ENCODE results near the gene PDPR. TPM values are rescaled to one million over a fixed set of nuclear protein-coding genes. Genes with fewer than 3 reads are reported as not detected.

The PDPR gene
- polyA plus RNA-seq, 1 donor from 2014 or later: 12.3 TPM

GRCh38 chr16:70156207-70156978 is 42.3 kb downstream of the PDPR start:
- H3K27ac ChIP-seq (ENCODE audit: low read length): no peak overlapping the region
- H3K9ac ChIP-seq (ENCODE audit: low read length): no peak overlapping the region
- no peaks in the 10 kb centered on the region for H3K79me2 ChIP-seq (replicated peaks; ENCODE audit: insufficient read depth, low read length)

DNA sequence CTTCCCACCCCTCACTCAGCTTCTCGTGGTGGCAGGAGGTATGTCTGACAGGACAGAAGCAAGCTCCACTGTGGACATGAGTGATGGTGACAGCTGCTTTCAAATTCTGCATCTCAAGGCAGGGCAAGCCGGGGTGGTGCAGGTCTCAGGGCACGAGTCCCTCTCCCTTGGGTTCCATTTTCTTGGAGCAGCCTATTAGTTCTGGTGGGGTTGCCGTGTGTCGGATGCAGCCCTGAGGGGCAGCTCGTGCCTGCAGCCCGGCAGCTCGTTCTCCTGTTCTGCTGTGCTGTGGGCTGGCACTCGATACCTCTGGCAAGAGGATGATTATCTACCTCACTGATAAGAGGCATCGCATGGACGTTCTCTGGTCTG is 43.0 kb downstream of the PDPR start:
- no peak for TF ChIP-seq SMC3 (conservative IDR thresholded peaks at IDR 0.05; ENCODE audit: poor library complexity)
- no peak for TF ChIP-seq TAF1 (IDR thresholded peaks at IDR 0.05; ENCODE audit: low read depth)
- TF ChIP-seq, protein P1, sequence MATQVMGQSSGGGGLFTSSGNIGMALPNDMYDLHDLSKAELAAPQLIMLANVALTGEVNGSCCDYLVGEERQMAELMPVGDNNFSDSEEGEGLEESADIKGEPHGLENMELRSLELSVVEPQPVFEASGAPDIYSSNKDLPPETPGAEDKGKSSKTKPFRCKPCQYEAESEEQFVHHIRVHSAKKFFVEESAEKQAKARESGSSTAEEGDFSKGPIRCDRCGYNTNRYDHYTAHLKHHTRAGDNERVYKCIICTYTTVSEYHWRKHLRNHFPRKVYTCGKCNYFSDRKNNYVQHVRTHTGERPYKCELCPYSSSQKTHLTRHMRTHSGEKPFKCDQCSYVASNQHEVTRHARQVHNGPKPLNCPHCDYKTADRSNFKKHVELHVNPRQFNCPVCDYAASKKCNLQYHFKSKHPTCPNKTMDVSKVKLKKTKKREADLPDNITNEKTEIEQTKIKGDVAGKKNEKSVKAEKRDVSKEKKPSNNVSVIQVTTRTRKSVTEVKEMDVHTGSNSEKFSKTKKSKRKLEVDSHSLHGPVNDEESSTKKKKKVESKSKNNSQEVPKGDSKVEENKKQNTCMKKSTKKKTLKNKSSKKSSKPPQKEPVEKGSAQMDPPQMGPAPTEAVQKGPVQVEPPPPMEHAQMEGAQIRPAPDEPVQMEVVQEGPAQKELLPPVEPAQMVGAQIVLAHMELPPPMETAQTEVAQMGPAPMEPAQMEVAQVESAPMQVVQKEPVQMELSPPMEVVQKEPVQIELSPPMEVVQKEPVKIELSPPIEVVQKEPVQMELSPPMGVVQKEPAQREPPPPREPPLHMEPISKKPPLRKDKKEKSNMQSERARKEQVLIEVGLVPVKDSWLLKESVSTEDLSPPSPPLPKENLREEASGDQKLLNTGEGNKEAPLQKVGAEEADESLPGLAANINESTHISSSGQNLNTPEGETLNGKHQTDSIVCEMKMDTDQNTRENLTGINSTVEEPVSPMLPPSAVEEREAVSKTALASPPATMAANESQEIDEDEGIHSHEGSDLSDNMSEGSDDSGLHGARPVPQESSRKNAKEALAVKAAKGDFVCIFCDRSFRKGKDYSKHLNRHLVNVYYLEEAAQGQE (IDR thresholded peaks at IDR 0.05; ENCODE audit: borderline replicate concordance): no peak
- no peak for TF ChIP-seq EZH2 (IDR thresholded peaks at IDR 0.05; ENCODE audit: borderline replicate concordance, insufficient read depth, low read length, poor library complexity, severe bottlenecking)
- no peak for TF ChIP-seq EP300 (conservative IDR thresholded peaks at IDR 0.05; ENCODE audit: poor library complexity, severe bottlenecking)
- TF ChIP-seq RAD21 (conservative IDR thresholded peaks at IDR 0.05): no peak
- TF ChIP-seq CTCF (IDR thresholded peaks at IDR 0.05; ENCODE audit: poor library complexity, severe bottlenecking): no peak
- no peak for TF ChIP-seq POLR2AphosphoS5 (IDR thresholded peaks at IDR 0.05)
- TF ChIP-seq MXI1 (conservative IDR thresholded peaks at IDR 0.05; ENCODE audit: poor library complexity, severe bottlenecking): no peak
- Histone ChIP-seq H3K9me2 (ENCODE audit: insufficient read depth, low read length) (no peaks in the 10 kb centered on the region), H3K36me3 (ENCODE audit: insufficient read depth, low read length) (peaks cover 13% of the 10 kb centered on the region), H3K79me2 (replicated peaks; ENCODE audit: insufficient read depth, low read length) (no peaks in the 10 kb centered on the region), H3K27ac (ENCODE audit: low read length) (no peak overlapping the region), H3K9me3 (ENCODE audit: low read length) (no peaks in the 10 kb centered on the region), H3K4me3 (ENCODE audit: low read length) (no peak overlapping the region), H3K4me2 (ENCODE audit: low read length) (no peak overlapping the region), H2AFZ (ENCODE audit: low read depth, low read length) (no peak overlapping the region), H3F3A (ENCODE audit: insufficient read depth, low read length, poor library complexity, severe bottlenecking) (no peaks in the 10 kb centered on the region), H3K9ac (ENCODE audit: low read length) (no peak overlapping the region), H4K20me1 (ENCODE audit: insufficient read depth) (no peaks in the 10 kb centered on the region), H3K27me3 (ENCODE audit: insufficient read depth, low read depth, low read length) (no peaks in the 10 kb centered on the region)

More at GRCh38 chr16:70156207-70156978, 42.3 kb downstream of the PDPR start:
- Histone ChIP-seq H3K9me2 (ENCODE audit: insufficient read depth, low read length) (no peaks in the 10 kb centered on the region), H2AFZ (ENCODE audit: low read depth, low read length) (no peak overlapping the region), H3K4me3 (ENCODE audit: low read length) (no peak overlapping the region), H3K36me3 (ENCODE audit: insufficient read depth, low read length) (peaks cover 20% of the 10 kb centered on the region), H3K9me3 (ENCODE audit: low read length) (no peaks in the 10 kb centered on the region), H3K4me2 (ENCODE audit: low read length) (no peak overlapping the region), H3F3A (ENCODE audit: insufficient read depth, low read length, poor library complexity, severe bottlenecking) (no peaks in the 10 kb centered on the region), H3K27me3 (ENCODE audit: insufficient read depth, low read depth, low read length) (no peaks in the 10 kb centered on the region), H4K20me1 (ENCODE audit: insufficient read depth) (no peaks in the 10 kb centered on the region)
- no peak for TF ChIP-seq TAF1 (IDR thresholded peaks at IDR 0.05; ENCODE audit: low read depth)

All from neural cell (in vitro differentiated cells).